ENCODE measurements around the gene SH2B3.

DNA sequence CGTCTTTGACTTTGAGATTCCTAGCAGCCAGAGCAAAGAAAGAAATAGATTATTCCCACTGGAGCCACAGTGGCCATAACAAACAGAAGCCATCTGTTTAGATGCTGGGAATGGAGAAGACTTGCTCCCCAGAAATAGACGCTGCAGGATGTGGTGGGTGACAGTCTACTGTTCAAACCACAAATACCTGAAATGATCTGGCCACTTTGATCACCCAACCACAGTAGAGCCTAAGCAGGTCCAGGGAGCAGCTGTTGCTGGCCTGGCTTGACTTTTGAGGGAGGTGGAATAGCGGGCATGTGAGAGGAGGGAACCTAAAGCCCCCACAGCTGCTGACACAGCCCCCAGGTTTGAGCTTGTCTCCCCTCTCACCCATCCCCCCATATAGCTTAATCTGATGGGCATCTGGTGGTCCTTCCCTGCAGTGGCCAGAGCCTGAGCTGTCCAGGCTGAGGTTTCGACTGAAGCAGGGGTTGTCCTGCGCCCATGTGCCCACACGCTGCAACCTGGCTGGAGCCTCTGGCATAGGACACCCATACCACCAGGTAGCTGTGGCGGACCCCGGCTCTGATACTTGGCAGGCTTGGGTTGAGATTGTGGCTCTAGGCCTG lies 38.7 kb downstream of the SH2B3 start:
- TF ChIP-seq POLR2AphosphoS5 (IDR thresholded peaks at IDR 0.05; ENCODE audit: borderline replicate concordance, low read depth, low read length) (no peak), EZH2 (IDR thresholded peaks at IDR 0.05) (no peak), FOXP2 (optimal IDR thresholded peaks at IDR 0.05; ENCODE audit: control extremely low read depth, extremely low read length, insufficient read depth) (no peak)
